Activated CD8-positive, alpha-beta memory T cell treated with anti-CD3 and anti-CD28 coated beads, Interleukin-2, amount 50 U/mL, for 4 hours (primary cell): ENCODE data around the gene DYNC1H1.
"Not testable (repeated sequence)": the region's sequence is repeated elsewhere in the genome, so short reads cannot be mapped to it uniquely, and the experiment has no call there.

Source experiments
- DNase-seq: peaks from one replicate; pipeline ENCODE4 v3.0.0-alpha.2; 2020

DYNC1H1 gene

GRCh38 chr14:102074415-102074964 lies 110.1 kb downstream of the DYNC1H1 start:
- no peak for DNase-seq

GRCh38 chr14:102075155-102075554 lies 110.8 kb downstream of the DYNC1H1 start:
- DNase-seq: no peak

DNA sequence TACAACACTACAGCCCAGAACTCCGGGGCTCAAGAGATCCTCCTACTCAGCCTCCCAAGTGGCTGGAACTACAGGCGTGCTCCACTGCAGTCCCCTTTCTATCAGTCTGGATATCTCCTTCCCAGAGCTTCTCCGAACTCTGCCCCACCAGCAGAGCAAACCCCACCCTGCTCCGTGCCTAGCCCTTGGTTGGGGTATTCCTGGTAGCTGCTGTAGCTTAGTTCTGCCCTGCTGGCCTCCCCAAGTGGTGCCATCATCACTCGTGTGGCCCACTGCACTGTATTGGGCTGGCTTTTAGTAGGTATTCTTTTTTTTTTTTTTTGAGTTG lies 113.0 kb downstream of the DYNC1H1 start:
- no peak for DNase-seq

GRCh38 chr14:102078361-102078791 lies 114.0 kb downstream of the DYNC1H1 start:
- not testable (repeated sequence) for DNase-seq

DNA sequence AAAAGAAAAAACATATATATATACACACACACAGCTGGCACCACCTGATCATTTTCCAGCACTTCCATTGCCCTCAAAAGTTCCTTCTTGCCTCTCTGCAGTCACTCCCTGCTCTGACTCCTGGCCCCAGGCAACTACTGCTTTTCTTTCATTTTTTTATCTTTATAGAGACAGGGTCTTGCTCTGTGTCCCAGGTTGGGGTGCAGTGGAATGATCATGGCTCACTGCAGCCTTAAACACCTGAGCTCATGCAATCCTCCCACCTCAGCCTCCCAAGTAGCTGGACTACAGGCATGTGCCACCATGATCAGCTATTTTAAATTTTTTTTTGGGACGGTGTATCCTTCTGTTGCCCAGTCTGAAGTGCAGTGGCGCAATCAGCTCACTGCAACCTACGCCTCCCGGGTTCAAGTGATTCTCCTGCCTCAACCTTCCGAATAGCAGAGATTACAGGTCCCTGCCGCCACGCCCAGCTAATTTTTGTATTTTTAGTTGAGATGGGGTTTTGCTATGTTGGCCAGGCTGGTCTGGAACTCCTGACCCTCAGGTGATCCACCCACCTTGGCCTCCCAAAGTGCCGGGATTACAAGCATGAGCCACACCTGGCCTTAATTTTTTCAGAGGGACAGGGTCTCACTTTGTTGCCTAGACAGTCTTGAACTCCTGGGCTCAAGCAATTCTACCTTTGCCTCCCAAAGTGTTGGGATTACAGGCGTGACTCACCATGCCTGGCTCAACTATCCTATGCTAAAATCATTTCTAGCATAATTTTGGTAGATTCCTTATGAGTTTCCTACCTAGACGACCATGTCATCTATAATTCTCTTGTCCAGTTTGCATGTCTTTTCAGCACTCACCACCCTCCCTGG lies 114.7 kb downstream of the DYNC1H1 start:
- no peak for DNase-seq

DNA sequence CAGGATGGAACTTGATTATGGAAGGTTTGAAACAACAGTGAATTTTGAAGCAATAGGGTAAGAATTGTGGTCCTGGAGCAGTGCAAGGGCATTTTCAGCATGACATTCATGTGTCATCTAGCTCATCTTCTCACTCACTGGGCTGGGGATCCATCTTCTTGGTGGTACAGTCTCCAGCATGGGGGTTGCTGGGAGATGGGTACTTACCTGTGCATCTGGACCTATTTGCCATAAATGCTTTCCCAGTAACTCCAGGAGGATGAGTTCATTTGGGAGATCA lies 115.3 kb downstream of the DYNC1H1 start:
- no peak for DNase-seq

- no peak for DNase-seq
These were observed 116.1 kb downstream of the DYNC1H1 start for GRCh38 chr14:102080183-102081080.

- no peak for DNase-seq
These were observed 117.1 kb downstream of the DYNC1H1 start for GRCh38 chr14:102081231-102082080.

DNA sequence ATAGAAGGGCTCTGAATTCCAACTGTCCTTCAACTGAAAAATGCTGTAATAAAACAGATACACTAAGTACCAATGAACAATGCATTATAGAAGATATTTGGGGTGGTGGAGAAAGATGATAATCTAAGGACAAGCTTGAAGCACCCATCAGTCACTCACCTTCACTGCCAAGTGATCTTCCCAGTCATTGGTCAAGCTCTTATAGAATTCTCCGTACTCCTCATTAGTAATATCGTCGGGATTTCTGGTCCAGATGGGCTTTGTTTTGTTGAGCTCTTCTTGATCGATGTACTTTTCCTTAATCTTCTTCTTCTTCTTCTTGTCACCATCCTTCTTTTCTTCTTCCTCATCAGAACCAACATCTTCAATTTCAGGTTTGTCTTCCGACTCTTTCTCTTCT lies 120.1 kb downstream of the DYNC1H1 start:
- DNase-seq: not testable (repeated sequence)

DNA sequence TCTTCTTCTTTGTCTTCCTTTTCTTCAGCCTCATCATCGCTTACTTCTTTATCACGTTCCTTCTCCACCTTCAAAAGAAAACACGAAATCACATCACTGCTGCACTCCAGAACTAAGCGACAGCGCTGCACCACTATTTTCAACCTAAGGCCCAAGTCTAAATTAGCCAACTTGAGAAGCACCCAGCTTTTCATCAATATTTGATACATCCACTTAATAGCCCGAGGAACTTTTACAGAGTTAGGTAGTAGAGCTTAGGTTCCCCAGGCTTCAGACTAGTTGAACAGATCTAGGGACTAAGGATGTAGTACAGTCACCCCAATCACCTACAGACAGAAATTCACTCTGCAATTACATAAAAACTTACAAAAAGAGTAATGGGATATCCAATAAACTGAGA lies 120.6 kb downstream of the DYNC1H1 start:
- DNase-seq: no peak

- no peak for DNase-seq
These were observed 121.1 kb downstream of the DYNC1H1 start for GRCh38 chr14:102085488-102085887.

GRCh38 chr14:102085948-102086708 lies 121.8 kb downstream of the DYNC1H1 start:
- peak; percentile 69 for DNase-seq

GRCh38 chr14:102086709-102086971 lies 122.3 kb downstream of the DYNC1H1 start:
- DNase-seq: no peak

GRCh38 chr14:102086972-102087761 lies 122.8 kb downstream of the DYNC1H1 start, which contains the start of gene HSP90AA1:
Gene HSP90AA1, minus strand, starts transcription at chr14:102087044. Its CDS starts 666 bp downstream, at chr14:102086378.
- peak; percentile 96 for DNase-seq

- no peak for DNase-seq
These were observed 123.3 kb downstream of the DYNC1H1 start for GRCh38 chr14:102087762-102088011.

DNA sequence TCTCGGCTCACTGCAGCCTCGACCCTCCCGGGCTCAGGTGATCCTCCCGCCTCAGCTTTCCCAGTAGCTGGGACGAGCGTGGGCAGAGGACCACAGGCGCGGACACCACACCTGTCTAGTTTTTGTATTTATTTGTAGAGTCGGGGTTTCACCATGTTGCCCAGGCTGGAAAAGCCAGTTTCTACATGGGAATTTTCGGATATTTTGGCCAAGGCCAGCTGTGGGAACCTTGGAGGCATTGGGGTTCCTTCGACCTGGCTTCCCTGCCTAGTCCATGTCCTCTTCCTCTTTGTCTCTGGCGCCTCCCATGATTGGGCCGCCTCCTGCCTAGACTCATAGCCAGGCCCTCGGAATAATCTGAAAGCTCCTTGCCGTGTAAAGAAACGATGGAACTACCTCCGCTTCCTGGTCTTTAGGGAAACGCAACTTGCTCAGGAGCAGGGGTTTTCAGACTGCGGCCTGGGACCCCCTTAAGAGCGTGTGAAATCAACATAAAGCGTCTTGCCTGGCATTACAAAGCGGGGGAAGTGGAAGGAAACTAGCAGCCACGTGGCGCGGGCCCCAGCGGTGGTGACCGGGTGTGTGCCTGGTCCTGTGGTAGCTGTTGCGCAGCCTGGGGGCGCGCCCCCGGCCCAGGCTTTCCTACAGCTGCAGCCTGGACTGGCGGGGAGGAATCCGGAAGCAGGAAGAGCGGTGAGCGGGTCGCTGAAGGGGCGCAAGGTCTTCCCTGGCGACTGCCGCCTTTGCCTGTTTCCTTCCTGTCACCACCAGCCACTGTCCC lies 123.8 kb downstream of the DYNC1H1 start:
- DNase-seq: peak; percentile 65

DNA sequence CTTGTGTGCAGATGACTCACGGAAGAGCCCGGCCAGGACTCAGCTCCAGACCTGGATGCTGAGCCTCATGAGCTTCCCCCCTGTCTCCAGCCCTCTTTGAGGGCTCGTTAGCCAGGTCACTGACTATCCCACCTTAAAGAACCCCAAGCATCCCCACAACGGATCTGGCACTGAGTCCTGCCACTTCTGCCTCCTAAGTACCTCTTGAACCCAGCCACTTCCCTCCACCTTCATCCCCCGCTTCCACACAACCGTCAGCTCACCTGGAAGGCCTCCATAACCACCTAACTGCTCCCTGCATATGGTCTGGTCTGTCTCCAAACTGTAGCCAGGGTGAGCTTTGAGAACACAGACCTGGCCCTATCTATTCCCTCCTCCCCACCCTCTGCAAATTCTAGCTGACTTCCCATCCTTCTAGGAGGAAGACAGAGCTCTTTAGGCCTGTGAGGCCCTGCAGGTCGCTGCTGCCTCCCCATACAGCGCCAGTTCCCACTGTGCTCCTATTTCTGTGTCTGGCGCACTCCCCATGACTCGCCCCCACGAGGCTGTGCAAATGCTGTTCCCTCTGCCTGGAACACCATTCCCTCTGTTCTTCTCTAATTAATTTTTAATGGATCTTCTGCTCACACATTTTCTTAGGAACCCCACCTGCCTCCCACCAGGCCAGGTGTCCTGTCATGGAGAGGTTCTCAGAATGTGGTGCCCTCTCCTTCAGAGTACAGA lies 125.4 kb downstream of the DYNC1H1 start:
- no peak for DNase-seq

DNA sequence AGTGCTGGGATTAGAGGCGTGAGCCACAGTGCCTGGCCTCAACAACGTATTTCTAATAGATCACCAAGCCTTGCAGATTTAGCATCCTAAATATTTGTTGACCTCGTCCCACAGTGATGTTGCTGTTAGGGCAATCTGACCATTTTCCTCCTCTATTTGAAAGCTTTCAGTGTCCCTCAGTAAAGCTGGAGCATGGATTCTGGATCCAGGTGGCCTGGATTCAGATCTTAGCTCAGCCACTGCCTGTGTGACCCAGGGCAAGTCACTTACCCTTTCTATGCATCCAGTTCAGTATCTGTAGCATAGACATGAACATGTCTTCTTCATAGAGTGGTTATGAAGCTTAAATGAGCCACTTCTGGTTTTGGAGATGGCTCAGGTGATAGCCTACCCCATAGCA lies 126.3 kb downstream of the DYNC1H1 start:
- no peak for DNase-seq

- DNase-seq: no peak
These were observed 128.4 kb downstream of the DYNC1H1 start for GRCh38 chr14:102092806-102093205.

DNA sequence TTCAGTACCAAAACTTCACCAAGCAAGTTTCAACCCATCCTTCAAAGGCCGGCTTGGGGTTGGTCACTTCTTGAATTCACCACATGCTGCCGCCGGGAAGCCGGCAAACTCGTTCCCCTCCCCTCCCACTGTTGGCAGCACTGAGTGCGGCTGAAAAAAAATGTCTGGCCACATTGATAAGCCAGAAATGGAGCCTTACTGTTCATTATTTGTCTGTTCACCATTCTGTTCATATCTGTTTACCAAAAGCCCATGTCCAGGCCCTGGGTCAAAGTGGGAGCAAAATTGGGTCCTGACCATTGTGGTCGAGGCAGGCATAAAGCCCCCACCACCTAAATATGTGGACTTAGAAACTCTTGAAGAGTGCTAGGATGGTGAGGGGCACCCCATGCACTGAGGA lies 129.7 kb downstream of the DYNC1H1 start:
- DNase-seq: no peak
